Left lobe of liver (tissue), 2 donors: ENCODE results near the gene ANO1. TPM values are rescaled to one million over a fixed set of nuclear protein-coding genes. Genes with fewer than 3 reads are reported as not detected.

ENCODE experiments used
- ATAC-seq: fragments of 200-7000 bp; cut with Tn5 transposase; one replicate; pipeline ENCODE4 v1.9.1; 2020; ENCODE audit warnings: mild to moderate bottlenecking, moderate library complexity
- DNase-seq: peaks from one replicate; pipeline ENCODE4 v3.0.0-alpha.2; 2020; ENCODE audit warnings: low spot score
- total RNA-seq: library from RNA; stranded (reverse); gene quantifications from one replicate; pipeline ENCODE4 v1.2.1, GENCODE V29; 2021
- donor health status: DM: no; HTN: no; CAD: no; lungs with moderate emphysema.
- donor health status: DM: no; HTN: yes; CAD: no.

ANO1 gene
- total RNA-seq, 1 donor from 2014 or later, result 260 TPM

GRCh38 chr11:70072461-70072860, 5.7 kb upstream of the ANO1 start:
- DNase-seq (peak; percentile 44), ATAC-seq (no peak)

- ATAC-seq, result no peak
- DNase-seq, result peak; percentile 40
Observed at GRCh38 chr11:70072861-70073755, 5.0 kb upstream of the ANO1 start.

GRCh38 chr11:70073871-70074371, 4.2 kb upstream of the ANO1 start:
- ATAC-seq (no peak), DNase-seq (peak; percentile 40)

GRCh38 chr11:70074746-70075145, 3.4 kb upstream of the ANO1 start:
- DNase-seq (peak; percentile 47), ATAC-seq (peak; percentile 9)

- ATAC-seq (no peak), DNase-seq (peak; percentile 45)
Observed at GRCh38 chr11:70075836-70076235, 2.3 kb upstream of the ANO1 start.

GRCh38 chr11:70076461-70076931, 1.6 kb upstream of the ANO1 start:
- ATAC-seq, result peak; percentile 47

GRCh38 chr11:70077411-70078094, 564 bp upstream of the ANO1 start:
- DNase-seq, result peak; percentile 45
- ATAC-seq, result peak; percentile 7

More at GRCh38 chr11:70076461-70076931, 1.6 kb upstream of the ANO1 start:
- DNase-seq, result peak; percentile 66

GRCh38 chr11:70078781-70079616, 882 bp downstream of the ANO1 start:
- no peak for DNase-seq
- peak; percentile 5 for ATAC-seq

GRCh38 chr11:70079691-70080090, 1.6 kb downstream of the ANO1 start:
- DNase-seq (no peak), ATAC-seq (no peak)

GRCh38 chr11:70080763-70081162, 2.6 kb downstream of the ANO1 start:
- no peak for ATAC-seq
- DNase-seq, result no peak

GRCh38 chr11:70082829-70083228, 4.7 kb downstream of the ANO1 start:
- ATAC-seq (no peak), DNase-seq (no peak)

- DNase-seq, result no peak
- ATAC-seq, result peak; percentile 41
Observed at GRCh38 chr11:70084046-70084984, 6.2 kb downstream of the ANO1 start.

GRCh38 chr11:70085815-70086769, 8.0 kb downstream of the ANO1 start:
- peak; percentile 73 for ATAC-seq
- peak; percentile 77 for DNase-seq

GRCh38 chr11:70087446-70088167, 9.5 kb downstream of the ANO1 start:
- no peak for DNase-seq

GRCh38 chr11:70088735-70089250, 10.7 kb downstream of the ANO1 start:
- DNase-seq, result no peak
- ATAC-seq, result no peak

More at GRCh38 chr11:70087446-70088167, 9.5 kb downstream of the ANO1 start:
- ATAC-seq, result no peak

- DNase-seq (no peak), ATAC-seq (no peak)
Observed at GRCh38 chr11:70089631-70090030, 11.5 kb downstream of the ANO1 start.

GRCh38 chr11:70090961-70091381, 12.9 kb downstream of the ANO1 start:
- ATAC-seq, result no peak
- DNase-seq, result no peak
